GM20000 (cell line): Measurements from ENCODE around the gene C14orf39.

Source experiments
- DNase-seq: peaks from one replicate; pipeline ENCODE4 v3.0.0; 2012; ENCODE audit warnings: low spot score
- TF ChIP-seq, protein P1 (sequence below): IDR thresholded peaks from 2 replicates; pipeline ENCODE4 v1.5.1; 2012; ENCODE audit warnings: mild to moderate bottlenecking, control low read depth; ENCODE audit errors: extremely low read depth, missing control alignments

C14orf39 gene

GRCh38 chr14:60512126-60512525, 26.3 kb upstream of the C14orf39 start:
- TF ChIP-seq, protein P1, sequence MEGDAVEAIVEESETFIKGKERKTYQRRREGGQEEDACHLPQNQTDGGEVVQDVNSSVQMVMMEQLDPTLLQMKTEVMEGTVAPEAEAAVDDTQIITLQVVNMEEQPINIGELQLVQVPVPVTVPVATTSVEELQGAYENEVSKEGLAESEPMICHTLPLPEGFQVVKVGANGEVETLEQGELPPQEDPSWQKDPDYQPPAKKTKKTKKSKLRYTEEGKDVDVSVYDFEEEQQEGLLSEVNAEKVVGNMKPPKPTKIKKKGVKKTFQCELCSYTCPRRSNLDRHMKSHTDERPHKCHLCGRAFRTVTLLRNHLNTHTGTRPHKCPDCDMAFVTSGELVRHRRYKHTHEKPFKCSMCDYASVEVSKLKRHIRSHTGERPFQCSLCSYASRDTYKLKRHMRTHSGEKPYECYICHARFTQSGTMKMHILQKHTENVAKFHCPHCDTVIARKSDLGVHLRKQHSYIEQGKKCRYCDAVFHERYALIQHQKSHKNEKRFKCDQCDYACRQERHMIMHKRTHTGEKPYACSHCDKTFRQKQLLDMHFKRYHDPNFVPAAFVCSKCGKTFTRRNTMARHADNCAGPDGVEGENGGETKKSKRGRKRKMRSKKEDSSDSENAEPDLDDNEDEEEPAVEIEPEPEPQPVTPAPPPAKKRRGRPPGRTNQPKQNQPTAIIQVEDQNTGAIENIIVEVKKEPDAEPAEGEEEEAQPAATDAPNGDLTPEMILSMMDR: no peak
- no peak for DNase-seq

DNA sequence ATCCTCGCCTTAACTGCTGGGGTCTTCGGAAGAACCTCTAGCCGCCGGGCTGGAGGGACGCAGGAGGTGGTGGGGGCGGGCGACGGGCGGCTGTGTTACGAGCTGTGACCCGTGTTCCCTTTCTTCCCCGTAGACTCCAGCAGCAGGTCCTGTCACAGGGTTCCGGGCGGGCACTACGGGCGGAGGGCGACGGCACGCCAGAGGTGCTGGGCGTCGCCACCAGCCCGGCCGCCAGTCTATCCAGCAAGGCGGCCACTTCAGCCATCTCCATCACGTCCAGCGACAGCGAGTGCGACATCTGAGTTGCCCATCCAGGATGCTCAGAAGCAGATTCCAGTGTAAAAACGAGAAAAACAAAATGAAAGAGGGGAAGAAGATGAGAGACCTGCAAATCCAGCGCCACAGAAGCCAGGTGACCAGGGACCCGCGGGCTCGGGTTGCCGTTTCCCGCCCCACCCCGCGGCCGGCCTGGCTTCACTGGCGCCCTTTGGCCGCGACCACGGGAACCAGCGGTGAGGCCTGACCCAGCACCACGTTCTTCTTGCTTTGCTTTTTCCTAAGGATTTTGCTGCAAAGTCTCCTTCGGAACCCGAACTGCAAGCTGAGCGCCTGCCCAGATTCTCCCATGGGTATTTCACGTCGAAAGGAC, 25.2 kb upstream of the C14orf39 start:
- no peak for DNase-seq
- TF ChIP-seq, protein P1: no peak

DNA sequence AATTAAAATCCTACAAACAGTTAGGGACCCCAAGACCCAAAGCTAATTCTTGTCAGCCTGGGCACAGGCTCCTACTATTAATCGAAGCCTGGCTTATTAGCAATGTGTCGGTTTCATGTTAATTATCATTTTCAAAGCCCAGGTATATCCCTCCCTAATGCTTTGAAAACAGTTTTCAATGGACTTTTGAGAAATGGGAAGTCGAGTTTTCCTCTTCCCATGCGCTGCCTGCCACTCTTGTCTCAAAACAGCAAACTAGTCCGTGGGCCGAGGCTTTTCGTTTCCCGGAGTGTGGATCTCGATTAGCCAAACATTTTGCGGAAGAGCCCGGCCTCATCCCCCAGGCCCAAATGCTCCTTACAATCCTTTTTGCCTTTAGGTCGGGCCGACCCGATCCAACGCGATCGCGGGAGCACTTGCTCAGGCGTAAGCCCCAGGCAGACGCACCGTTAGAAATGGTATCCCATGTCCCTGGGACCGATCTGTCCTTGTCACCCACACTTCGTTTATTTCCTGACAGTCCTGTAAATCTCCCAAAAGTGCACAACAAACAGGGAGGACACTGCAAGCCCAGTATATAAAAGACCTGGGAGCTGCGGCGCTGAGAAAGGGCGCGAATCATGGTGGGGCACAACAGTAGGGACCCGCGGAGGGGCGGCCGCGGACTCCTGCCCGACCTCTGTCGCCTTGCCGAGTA, 24.5 kb upstream of the C14orf39 start:
- TF ChIP-seq, protein P1: no peak
- no peak for DNase-seq

DNA sequence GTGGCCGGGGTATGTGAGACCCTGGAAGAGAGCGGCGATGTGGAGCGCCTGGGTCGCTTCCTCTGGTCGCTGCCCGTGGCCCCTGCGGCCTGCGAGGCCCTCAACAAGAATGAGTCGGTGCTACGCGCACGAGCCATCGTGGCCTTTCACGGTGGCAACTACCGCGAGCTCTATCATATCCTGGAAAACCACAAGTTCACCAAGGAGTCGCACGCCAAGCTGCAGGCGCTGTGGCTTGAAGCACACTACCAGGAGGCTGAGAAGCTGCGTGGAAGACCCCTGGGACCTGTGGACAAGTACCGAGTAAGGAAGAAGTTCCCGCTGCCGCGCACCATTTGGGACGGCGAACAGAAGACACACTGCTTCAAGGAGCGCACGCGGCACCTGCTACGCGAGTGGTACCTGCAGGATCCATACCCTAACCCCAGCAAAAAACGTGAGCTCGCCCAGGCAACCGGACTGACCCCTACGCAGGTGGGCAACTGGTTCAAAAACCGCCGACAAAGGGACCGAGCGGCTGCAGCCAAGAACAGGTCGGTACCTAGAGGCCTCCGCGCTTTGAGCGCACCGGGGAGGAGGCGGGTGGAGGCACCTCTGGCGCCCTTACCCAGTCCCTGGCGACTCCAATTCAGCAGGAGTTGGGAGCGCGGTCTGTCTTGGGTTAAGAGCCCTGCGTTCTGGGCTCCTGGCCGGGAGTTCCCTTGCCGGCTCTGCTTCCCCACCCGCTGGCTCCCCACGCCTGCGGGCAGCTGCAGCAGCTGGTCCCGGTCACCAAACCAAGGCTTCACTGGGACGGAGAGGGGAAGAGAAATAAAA, 23.8 kb upstream of the C14orf39 start:
- no peak for DNase-seq
- TF ChIP-seq, protein P1: no peak

GRCh38 chr14:60508707-60509437, 23.0 kb upstream of the C14orf39 start, which contains the start of gene SIX6:
TSS of gene SIX6 (plus strand) at chr14:60509146. CDS start at chr14:60509399, 253 bp downstream.
- TF ChIP-seq, protein P1: no peak
- DNase-seq: no peak

GRCh38 chr14:60508363-60508706, 22.5 kb upstream of the C14orf39 start:
- DNase-seq: no peak
- TF ChIP-seq, protein P1: no peak
